Measurements from ENCODE around the gene TMEM63A.
"Not testable (repeated sequence)": the region's sequence is repeated elsewhere in the genome, so short reads cannot be mapped to it uniquely, and the experiment has no call there.

TMEM63A gene

DNA sequence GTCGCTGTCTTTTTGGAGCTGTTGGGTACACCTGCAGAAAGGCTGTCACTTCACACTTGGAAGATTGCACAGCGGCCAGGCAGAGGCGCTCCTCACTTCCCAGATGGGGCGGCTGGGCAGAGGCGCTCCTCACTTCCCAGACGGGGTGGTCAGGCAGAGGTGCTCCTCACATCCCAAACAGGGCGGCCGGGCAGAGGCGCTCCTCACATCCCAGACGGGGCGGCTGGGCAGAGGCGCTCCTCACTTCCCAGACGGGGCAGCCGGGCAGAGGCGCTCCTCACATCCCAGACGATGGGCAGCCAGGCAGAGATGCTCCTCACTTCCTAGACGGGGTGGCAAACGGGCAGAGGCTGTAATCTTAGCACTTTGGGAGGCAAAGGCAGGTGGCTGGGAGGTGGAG lies 86.1 kb downstream of the TMEM63A start:
- not testable (repeated sequence) for H3K79me2 ChIP-seq (ENCODE audit: insufficient read depth, low read length); H3K9ac ChIP-seq (ENCODE audit: low read length); H3F3A ChIP-seq (ENCODE audit: insufficient read depth); H3K4me3 ChIP-seq (ENCODE audit: insufficient read depth, low read length, poor library complexity, severe bottlenecking); H2AFZ ChIP-seq (ENCODE audit: low read depth, low read length, severe bottlenecking); H4K20me1 ChIP-seq (ENCODE audit: low read depth, low read length); H3K9me2 ChIP-seq (replicated peaks; ENCODE audit: insufficient read depth, low read length); H3K27ac ChIP-seq (ENCODE audit: low read depth, low read length); H3K27me3 ChIP-seq (ENCODE audit: low read length); H3K4me2 ChIP-seq (ENCODE audit: low read depth, low read length, poor library complexity, severe bottlenecking)
- Histone ChIP-seq H3K36me3 (ENCODE audit: low read length) (peaks cover 24% of the 10 kb centered on the region), H3K9me3 (ENCODE audit: insufficient read depth, low read length) (peaks cover 13% of the 10 kb centered on the region; the same call in 1 of the 2 replicates)

Measured in SU-DHL-6 (cell line).